ENCODE data around the gene TBX1. TPM values are rescaled to one million over a fixed set of nuclear protein-coding genes. Genes with fewer than 3 reads are reported as not detected.

Gene TBX1
- polyA plus RNA-seq (not detected in 2 replicates), polyA minus RNA-seq (not detected in 2 replicates)

- no peaks in the 10 kb centered on the region for H3K9me3 ChIP-seq (ENCODE audit: low read length)
- no peaks in the 10 kb centered on the region for H3K36me3 ChIP-seq (ENCODE audit: insufficient read depth, low read length)
- H2AFZ ChIP-seq (ENCODE audit: low read depth, low read length), result no peak within 1 kb of the TSS
- no peaks in the 10 kb centered on the region for H4K20me1 ChIP-seq (ENCODE audit: insufficient read depth)
- TF ChIP-seq MXI1 (conservative IDR thresholded peaks at IDR 0.05; ENCODE audit: poor library complexity, severe bottlenecking), result no peak
- no peak for TF ChIP-seq CTCF (IDR thresholded peaks at IDR 0.05; ENCODE audit: poor library complexity, severe bottlenecking)
- no peak for TF ChIP-seq TAF1 (IDR thresholded peaks at IDR 0.05; ENCODE audit: low read depth)
- peak; percentile 4 for TF ChIP-seq EZH2 (IDR thresholded peaks at IDR 0.05; ENCODE audit: borderline replicate concordance, insufficient read depth, low read length, poor library complexity, severe bottlenecking)
- H3K9me2 ChIP-seq (ENCODE audit: insufficient read depth, low read length), result no peaks in the 10 kb centered on the region
- H3K9ac ChIP-seq (ENCODE audit: low read length), result no peak within 1 kb of the TSS
- no peak within 1 kb of the TSS for H3K27ac ChIP-seq (ENCODE audit: low read length)
- no peak within 1 kb of the TSS for H3K4me3 ChIP-seq (ENCODE audit: low read length)
- no peaks in the 10 kb centered on the region for H3F3A ChIP-seq (ENCODE audit: insufficient read depth, low read length, poor library complexity, severe bottlenecking)
- H3K79me2 ChIP-seq (replicated peaks; ENCODE audit: insufficient read depth, low read length), result no peaks in the 10 kb centered on the region
- H3K4me2 ChIP-seq (ENCODE audit: low read length), result no peak within 1 kb of the TSS
- peaks cover 92% of the 10 kb centered on the region for H3K27me3 ChIP-seq (ENCODE audit: insufficient read depth, low read depth, low read length)
Measured at GRCh38 chr22:19760058-19760950, at the start of gene TBX1. TSS of gene TBX1 (plus strand) at chr22:19760778. CDS start at chr22:19760844, 66 bp downstream.

GRCh38 chr22:19713245-19713644, 47.3 kb upstream of the TBX1 start:
- peak overlapping the region; percentile 72 for H3K4me3 ChIP-seq (ENCODE audit: low read length)
- peaks cover 8% of the 10 kb centered on the region for H3K27me3 ChIP-seq (ENCODE audit: insufficient read depth, low read depth, low read length)

GRCh38 chr22:19713650-19714311, 46.8 kb upstream of the TBX1 start:
- H3F3A ChIP-seq (ENCODE audit: insufficient read depth, low read length, poor library complexity, severe bottlenecking), result no peaks in the 10 kb centered on the region
- peaks cover 8% of the 10 kb centered on the region for H3K79me2 ChIP-seq (replicated peaks; ENCODE audit: insufficient read depth, low read length)
- peak overlapping the region; percentile 76 for H2AFZ ChIP-seq (ENCODE audit: low read depth, low read length)
- no peaks in the 10 kb centered on the region for H3K9me2 ChIP-seq (ENCODE audit: insufficient read depth, low read length)
- no peak overlapping the region for H3K27ac ChIP-seq (ENCODE audit: low read length)
- peaks cover 9% of the 10 kb centered on the region for H4K20me1 ChIP-seq (ENCODE audit: insufficient read depth)
- TF ChIP-seq CTCF (IDR thresholded peaks at IDR 0.05; ENCODE audit: poor library complexity, severe bottlenecking) (no peak), REST (IDR thresholded peaks at IDR 0.05; ENCODE audit: borderline replicate concordance) (no peak), MXI1 (conservative IDR thresholded peaks at IDR 0.05; ENCODE audit: poor library complexity, severe bottlenecking) (no peak), SMC3 (conservative IDR thresholded peaks at IDR 0.05; ENCODE audit: poor library complexity) (no peak), POLR2AphosphoS5 (IDR thresholded peaks at IDR 0.05) (no peak), TAF1 (IDR thresholded peaks at IDR 0.05; ENCODE audit: low read depth) (no peak), EZH2 (IDR thresholded peaks at IDR 0.05; ENCODE audit: borderline replicate concordance, insufficient read depth, low read length, poor library complexity, severe bottlenecking) (no peak), EP300 (conservative IDR thresholded peaks at IDR 0.05; ENCODE audit: poor library complexity, severe bottlenecking) (no peak), RAD21 (conservative IDR thresholded peaks at IDR 0.05) (no peak)
- no peaks in the 10 kb centered on the region for H3K9me3 ChIP-seq (ENCODE audit: low read length)
- H3K4me2 ChIP-seq (ENCODE audit: low read length), result no peak overlapping the region
- H3K36me3 ChIP-seq (ENCODE audit: insufficient read depth, low read length), result no peaks in the 10 kb centered on the region
- H3K9ac ChIP-seq (ENCODE audit: low read length), result peak overlapping the region; percentile 72
- peak overlapping the region; percentile 72 for H3K4me3 ChIP-seq (ENCODE audit: low read length)
- H3K27me3 ChIP-seq (ENCODE audit: insufficient read depth, low read depth, low read length), result peaks cover 12% of the 10 kb centered on the region

More at GRCh38 chr22:19713245-19713644, 47.3 kb upstream of the TBX1 start:
- no peak overlapping the region for H3K27ac ChIP-seq (ENCODE audit: low read length)
- H4K20me1 ChIP-seq (ENCODE audit: insufficient read depth), result peaks cover 3% of the 10 kb centered on the region
- H2AFZ ChIP-seq (ENCODE audit: low read depth, low read length), result no peak overlapping the region
- H3K9me3 ChIP-seq (ENCODE audit: low read length), result no peaks in the 10 kb centered on the region
- no peak for TF ChIP-seq POLR2AphosphoS5 (IDR thresholded peaks at IDR 0.05)
- no peak overlapping the region for H3K4me2 ChIP-seq (ENCODE audit: low read length)
- H3K9ac ChIP-seq (ENCODE audit: low read length), result peak overlapping the region; percentile 72
- no peaks in the 10 kb centered on the region for H3K9me2 ChIP-seq (ENCODE audit: insufficient read depth, low read length)
- H3K36me3 ChIP-seq (ENCODE audit: insufficient read depth, low read length), result no peaks in the 10 kb centered on the region
- H3F3A ChIP-seq (ENCODE audit: insufficient read depth, low read length, poor library complexity, severe bottlenecking), result no peaks in the 10 kb centered on the region
- peaks cover 8% of the 10 kb centered on the region for H3K79me2 ChIP-seq (replicated peaks; ENCODE audit: insufficient read depth, low read length)

Measured in neural cell (in vitro differentiated cells).